ENCODE data around the gene GPR63. TPM values are rescaled to one million over a fixed set of nuclear protein-coding genes. Genes with fewer than 3 reads are reported as not detected.

The GPR63 gene
- total RNA-seq, 1 experiment from 2014 or later: 0.95 TPM

- Histone ChIP-seq H3K27ac (ENCODE audit: low read length) (no peak overlapping the region), H3K4me3 (ENCODE audit: low read depth in 2 of 2, low read length in 2 of 2) (no peak overlapping the region), H3K27me3 (ENCODE audit: control insufficient read depth, insufficient read depth, low read length) (no peaks in the 10 kb centered on the region), H3K9me3 (ENCODE audit: control insufficient read depth, insufficient read depth, low read depth, low read length) (no peaks in the 10 kb centered on the region), H3K36me3 (ENCODE audit: control insufficient read depth, insufficient read depth, low read length) (no peaks in the 10 kb centered on the region), H3K4me1 (ENCODE audit: control insufficient read depth, insufficient read depth, low read length) (no peaks in the 10 kb centered on the region)
- no peak for TF ChIP-seq SIN3A (IDR thresholded peaks at IDR 0.05; ENCODE audit: borderline replicate concordance, insufficient read depth, low read depth, low read length)
- TF ChIP-seq REST (IDR thresholded peaks at IDR 0.05; ENCODE audit: insufficient read depth in 1 of 2, low read depth in 2 of 2, low read length in 1 of 2): no peak
- TF ChIP-seq CTCF (IDR thresholded peaks at IDR 0.05): no peak
- no peak for TF ChIP-seq TCF7L2 (IDR thresholded peaks at IDR 0.05; ENCODE audit: low read depth, low read length)
- no peak for TF ChIP-seq POLR2AphosphoS5 (IDR thresholded peaks at IDR 0.05; ENCODE audit: low read depth, low read length)
- ChIA-PET CTCF (no interaction called here), POLR2A (no interaction called here)
- in situ Hi-C loops (cut with HindIII; ENCODE audit: low pct_unique_long_range_greater_than_20kb, low sequenced_read_pairs) (no loop called here), intact Hi-C loops (cut with micrococcal nuclease; ENCODE audit: unreplicated experiment) (no loop called here)
- DNase-seq (ENCODE audit: low read depth, low spot score) (no peak), ATAC-seq (no peak)
- BruUV-seq (replicated peaks): no TSS peak
These were observed 13.5 kb downstream of the GPR63 start for GRCh38 chr6:96823743-96824142.

DNA sequence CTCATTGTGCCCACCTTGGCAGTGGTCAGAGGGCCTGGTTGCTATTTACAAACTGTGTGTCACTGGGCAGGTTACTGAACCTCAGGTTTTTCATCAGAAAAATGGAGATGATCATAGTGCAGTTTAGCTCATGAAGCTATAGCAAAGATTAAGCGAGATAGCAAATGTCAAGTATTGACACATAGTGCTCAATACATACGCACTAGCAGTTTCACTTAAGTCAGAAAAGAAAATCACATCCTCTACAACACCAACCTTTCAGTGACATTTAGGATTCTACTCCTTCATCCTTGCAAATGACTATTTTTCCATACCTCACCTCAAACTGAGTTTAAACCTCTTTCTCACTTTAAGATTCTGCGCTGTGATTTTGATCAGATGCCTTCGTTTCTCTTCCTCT, 16.2 kb downstream of the GPR63 start:
- BruUV-seq (replicated peaks): no TSS peak
- Histone ChIP-seq H3K4me3 (ENCODE audit: low read depth in 2 of 2, low read length in 2 of 2) (no peak overlapping the region), H3K36me3 (ENCODE audit: control insufficient read depth, insufficient read depth, low read length) (no peaks in the 10 kb centered on the region), H3K4me1 (ENCODE audit: control insufficient read depth, insufficient read depth, low read length) (no peaks in the 10 kb centered on the region), H3K9me3 (ENCODE audit: control insufficient read depth, insufficient read depth, low read depth, low read length) (no peaks in the 10 kb centered on the region), H3K27ac (ENCODE audit: low read length) (no peak overlapping the region), H3K27me3 (ENCODE audit: control insufficient read depth, insufficient read depth, low read length) (no peaks in the 10 kb centered on the region)
- no peak for DNase-seq (ENCODE audit: low read depth, low spot score)
- CTCF ChIA-PET: no interaction called here
- TF ChIP-seq TCF7L2 (IDR thresholded peaks at IDR 0.05; ENCODE audit: low read depth, low read length): no peak
- TF ChIP-seq POLR2AphosphoS5 (IDR thresholded peaks at IDR 0.05; ENCODE audit: low read depth, low read length): no peak
- no peak for TF ChIP-seq CTCF (IDR thresholded peaks at IDR 0.05)
- TF ChIP-seq SIN3A (IDR thresholded peaks at IDR 0.05; ENCODE audit: borderline replicate concordance, insufficient read depth, low read depth, low read length): no peak
- TF ChIP-seq REST (IDR thresholded peaks at IDR 0.05; ENCODE audit: insufficient read depth in 1 of 2, low read depth in 2 of 2, low read length in 1 of 2): no peak
- intact Hi-C loops (cut with micrococcal nuclease; ENCODE audit: unreplicated experiment) (no loop called here), in situ Hi-C loops (cut with HindIII; ENCODE audit: low pct_unique_long_range_greater_than_20kb, low sequenced_read_pairs) (no loop called here)
- no peak for ATAC-seq
- POLR2A ChIA-PET: no interaction called here
